ENCODE results near the gene NEDD4L.

The NEDD4L gene

DNA sequence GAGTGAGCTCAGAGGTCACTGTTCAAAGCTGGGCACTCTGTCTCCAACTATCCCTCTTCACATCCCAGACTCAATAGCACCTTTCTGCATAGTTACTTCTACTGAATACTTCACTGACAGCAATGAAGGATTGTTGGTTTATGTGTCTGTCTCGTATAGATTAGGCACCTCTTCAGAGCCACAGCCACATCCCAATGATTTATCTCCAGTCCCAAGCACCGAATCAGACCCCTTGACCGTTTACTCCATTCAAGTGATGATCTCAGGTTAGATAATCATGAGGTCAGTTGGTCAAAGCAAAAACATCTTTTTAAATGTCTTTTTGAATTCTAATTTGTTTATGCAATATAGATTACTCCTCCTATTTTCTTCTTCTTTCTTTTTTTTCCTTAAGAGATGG is 14.7 kb downstream of the NEDD4L start:
- ChIA-PET POLR2A (no interaction called here), CTCF (no interaction called here)
- DNase-seq (ENCODE audit: low read depth, low spot score), result no peak
- TF ChIP-seq, protein P1, sequence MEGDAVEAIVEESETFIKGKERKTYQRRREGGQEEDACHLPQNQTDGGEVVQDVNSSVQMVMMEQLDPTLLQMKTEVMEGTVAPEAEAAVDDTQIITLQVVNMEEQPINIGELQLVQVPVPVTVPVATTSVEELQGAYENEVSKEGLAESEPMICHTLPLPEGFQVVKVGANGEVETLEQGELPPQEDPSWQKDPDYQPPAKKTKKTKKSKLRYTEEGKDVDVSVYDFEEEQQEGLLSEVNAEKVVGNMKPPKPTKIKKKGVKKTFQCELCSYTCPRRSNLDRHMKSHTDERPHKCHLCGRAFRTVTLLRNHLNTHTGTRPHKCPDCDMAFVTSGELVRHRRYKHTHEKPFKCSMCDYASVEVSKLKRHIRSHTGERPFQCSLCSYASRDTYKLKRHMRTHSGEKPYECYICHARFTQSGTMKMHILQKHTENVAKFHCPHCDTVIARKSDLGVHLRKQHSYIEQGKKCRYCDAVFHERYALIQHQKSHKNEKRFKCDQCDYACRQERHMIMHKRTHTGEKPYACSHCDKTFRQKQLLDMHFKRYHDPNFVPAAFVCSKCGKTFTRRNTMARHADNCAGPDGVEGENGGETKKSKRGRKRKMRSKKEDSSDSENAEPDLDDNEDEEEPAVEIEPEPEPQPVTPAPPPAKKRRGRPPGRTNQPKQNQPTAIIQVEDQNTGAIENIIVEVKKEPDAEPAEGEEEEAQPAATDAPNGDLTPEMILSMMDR (IDR thresholded peaks at IDR 0.05; ENCODE audit: insufficient read depth, low read length, missing control alignments), result no peak
- H3K4me3 ChIP-seq (ENCODE audit: low read depth, low read length), result no peak overlapping the region

DNA sequence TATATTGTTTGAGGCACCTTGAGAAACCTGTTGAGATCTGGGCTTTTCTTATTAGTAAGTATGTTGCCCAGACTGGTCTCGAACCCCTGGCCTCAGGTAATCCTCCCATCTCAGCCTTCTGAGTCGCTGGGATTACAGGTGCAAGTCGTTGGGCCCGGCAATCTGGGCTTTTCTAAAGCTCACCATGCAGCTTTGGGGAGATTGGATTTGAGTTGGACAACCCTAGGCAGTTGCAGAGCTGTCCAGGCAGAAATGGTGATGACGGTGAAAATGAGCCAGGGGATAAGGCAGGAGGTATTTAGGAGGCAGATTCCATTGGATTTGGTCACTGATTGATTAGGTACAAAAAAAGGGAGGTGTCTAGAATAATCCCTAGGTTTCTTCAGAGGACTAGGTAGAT is 16.2 kb downstream of the NEDD4L start:
- POLR2A ChIA-PET, result no interaction called here
- CTCF ChIA-PET, result interaction anchor here (1.2 to 1.6 kb wide), 2 partner anchors 17 to 62 kb away, joined by 3 to 4 read pairs; no protein-coding TSS in a partner anchor
- H3K4me3 ChIP-seq (ENCODE audit: low read depth, low read length), result no peak overlapping the region
- TF ChIP-seq, protein P1 (IDR thresholded peaks at IDR 0.05; ENCODE audit: insufficient read depth, low read length, missing control alignments), result no peak
- DNase-seq (ENCODE audit: low read depth, low spot score), result no peak

- no peak overlapping the region for H3K4me3 ChIP-seq (ENCODE audit: low read depth, low read length)
- CTCF ChIA-PET, result interaction anchor here (1.1 to 3.0 kb wide), 5 partner anchors 9 to 60 kb away, joined by 3 to 13 read pairs (median 4); partner anchors contain the start of gene NEDD4L
- POLR2A ChIA-PET, result no interaction called here
- no peak for DNase-seq (ENCODE audit: low read depth, low spot score)
- TF ChIP-seq, protein P1 (IDR thresholded peaks at IDR 0.05; ENCODE audit: insufficient read depth, low read length, missing control alignments), result no peak
These were observed 17.3 kb downstream of the NEDD4L start for GRCh38 chr18:58061349-58061748.

GRCh38 chr18:58064406-58064998 is 20.5 kb downstream of the NEDD4L start:
- CTCF ChIA-PET, result interaction anchor here (0.9 to 2.1 kb wide), 4 partner anchors 13 to 57 kb away, joined by 3 to 5 read pairs (median 4); no protein-coding TSS in a partner anchor
- H3K4me3 ChIP-seq (ENCODE audit: low read depth, low read length), result no peak overlapping the region
- POLR2A ChIA-PET, result no interaction called here

DNA sequence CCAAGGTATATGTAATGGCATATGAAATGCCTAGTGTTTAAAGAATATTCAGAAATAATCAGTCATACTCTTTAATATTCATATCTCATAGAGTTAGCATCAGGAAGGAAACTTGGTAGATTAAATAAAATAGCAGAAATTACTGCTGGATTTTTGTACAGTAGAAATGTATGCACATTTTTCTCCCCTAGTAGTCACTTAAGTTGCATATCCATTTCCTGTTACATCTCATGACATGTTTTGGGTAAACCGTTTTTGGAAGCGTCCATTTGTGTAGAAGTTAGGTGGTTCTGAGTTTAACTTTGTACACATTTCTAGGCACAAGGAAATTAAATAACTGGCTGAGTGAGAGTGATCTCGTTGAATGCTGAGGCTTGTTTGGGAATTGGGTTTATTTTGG is 21.9 kb downstream of the NEDD4L start:
- H3K4me3 ChIP-seq (ENCODE audit: low read depth, low read length), result no peak overlapping the region
- CTCF ChIA-PET, result interaction anchor here (2.1 kb wide), 1 partner anchor 23 kb away, joined by 5 read pairs; no protein-coding TSS in a partner anchor
- POLR2A ChIA-PET, result no interaction called here
- DNase-seq (ENCODE audit: low read depth, low spot score), result no peak
- TF ChIP-seq, protein P1 (IDR thresholded peaks at IDR 0.05; ENCODE audit: insufficient read depth, low read length, missing control alignments), result no peak

More at GRCh38 chr18:58064406-58064998, 20.5 kb downstream of the NEDD4L start:
- no peak for DNase-seq (ENCODE audit: low read depth, low spot score)
- TF ChIP-seq, protein P1 (IDR thresholded peaks at IDR 0.05; ENCODE audit: insufficient read depth, low read length, missing control alignments), result no peak

DNA sequence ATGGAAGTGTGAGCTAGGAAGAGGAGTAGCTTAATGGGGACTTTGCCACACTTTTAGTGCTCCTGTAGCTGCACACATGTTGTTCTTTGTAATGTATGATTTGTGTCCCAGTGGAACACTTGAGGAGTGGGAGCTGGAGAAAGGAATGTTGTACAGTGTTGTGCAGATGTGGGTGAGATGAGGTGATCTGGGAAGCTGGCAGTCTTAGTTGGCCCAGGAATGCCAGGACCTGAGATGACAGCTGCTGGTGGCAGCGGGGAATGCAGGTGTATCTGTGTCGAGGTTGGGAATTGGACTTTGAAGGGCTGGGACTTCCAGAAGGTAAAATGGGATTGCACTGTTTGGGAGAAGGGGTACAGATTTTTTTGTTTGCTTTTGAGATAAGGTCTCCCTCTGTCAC is 23.6 kb downstream of the NEDD4L start:
- POLR2A ChIA-PET, result no interaction called here
- H3K4me3 ChIP-seq (ENCODE audit: low read depth, low read length), result no peak overlapping the region
- TF ChIP-seq, protein P1 (IDR thresholded peaks at IDR 0.05; ENCODE audit: insufficient read depth, low read length, missing control alignments), result no peak
- CTCF ChIA-PET, result interaction anchor here (1.3 to 1.5 kb wide), 2 partner anchors 24 to 54 kb away, joined by 4 read pairs; partner anchors contain the start of gene NEDD4L
- no peak for DNase-seq (ENCODE audit: low read depth, low spot score)

All from AG04449 (cell line).